Heart right ventricle (tissue), 16 donors: ENCODE results near the gene CLMN. TPM values are rescaled to one million over a fixed set of nuclear protein-coding genes. Genes with fewer than 3 reads are reported as not detected.

Experiments used
- ATAC-seq, 8 donors: fragments of 200-7000 bp; cut with Tn5 transposase; one replicate each; pipeline ENCODE4 v1.9.1; 2020; ENCODE audit warnings: mild to moderate bottlenecking in 8 of 8, moderate library complexity in 8 of 8, moderate number of reproducible peaks in 1 of 8
- DNase-seq, 2 donors: peaks; one replicate each; pipeline ENCODE4 v3.0.0-alpha.2; 2020
- H3K27ac ChIP-seq, 10 donors: fragments of 200-600 bp; sonication (generic) in 2 of 10; one replicate each; pipeline versions ENCODE4 v1.5.0 to v1.8.0; 2020 to 2022; ENCODE audit warnings: mild to moderate bottlenecking in 3 of 10
- H3K27me3 ChIP-seq, 7 donors: fragments of 200-600 bp; one replicate each; pipeline ENCODE4 v1.8.0; 2021 to 2022; ENCODE audit warnings: mild to moderate bottlenecking in 2 of 7
- H3K36me3 ChIP-seq, 9 donors: fragments of 200-600 bp; sonication (generic) in 1 of 9; one replicate each; pipeline versions ENCODE4 v1.5.0 to v1.8.0; 2020 to 2022; ENCODE audit warnings: mild to moderate bottlenecking in 2 of 9
- H3K4me1 ChIP-seq, 9 donors: fragments of 200-600 bp; sonication (generic) in 1 of 9; one replicate each; pipeline versions ENCODE4 v1.5.0 to v1.8.0; 2020 to 2022; ENCODE audit warnings: mild to moderate bottlenecking in 4 of 9
- H3K4me3 ChIP-seq, 10 donors: fragments of 200-600 bp; sonication (generic) in 2 of 10; one replicate each; pipeline versions ENCODE4 v1.5.0 to v1.8.0; 2020 to 2022; ENCODE audit warnings: mild to moderate bottlenecking in 7 of 10, moderate library complexity in 2 of 10
- H3K9me3 ChIP-seq, 11 donors: fragments of 200-600 bp in 10 of 11; sonication (generic) in 2 of 11; one replicate each; pipeline versions ENCODE4 v1.5.0 to v1.8.0; 2013 to 2022; ENCODE audit warnings: mild to moderate bottlenecking in 2 of 11, control low read depth in 1 of 11, moderate library complexity in 1 of 11
- CTCF ChIP-seq, 9 donors: fragments of 200-600 bp; sonication (generic) in 2 of 9; IDR thresholded peaks; one replicate each; pipeline versions ENCODE4 v1.5.0 to v1.8.0; 2021 to 2022; ENCODE audit warnings: antibody characterized with exemption in 9 of 9, mild to moderate bottlenecking in 5 of 9, moderate library complexity in 1 of 9
- WGBS, 2 donors: extraction: QIAGEN DNeasy Blood & Tissue Kit; methylation state at CpG; one replicate each; pipeline ENCODE4 v1.1.7; 2013; ENCODE audit warnings: inconsistent platforms in 1 of 2; 5-methylcytosine and 5-hydroxymethylcytosine counted together
- intact Hi-C, 10 donors: fragments of 100-400 bp; cut with DNase I; formaldehyde crosslinking; loops; one replicate each; pipeline versions ENCODE4 v1.11.1 to v1.14.2; 2022
- polyA plus RNA-seq, 2 donors: library from polyadenylated mRNA; stranded (reverse); fragments of 200-250 nt; gene quantifications; one replicate each; pipeline ENCODE4 v1.2.3, GENCODE V29; 2013
- total RNA-seq, 10 donors: library from RNA; stranded (reverse); fragmentation: NEBNext Ultra II Directional in 3 of 10; extraction: Animal tissue kit (Norgen Biotek cat#: 25700) in 3 of 10; gene quantifications; one replicate each; pipeline versions ENCODE4 v1.2.1 to v1.2.4, GENCODE V29; 2021 to 2023
- donor health status: Arrhythmogenic right ventricular cardiomyopathy.
- donor health status: ischemic (EF 13 %, LVEDD 7.1; RV severe dilation, severe dysfunction).
- donor health status: healthy with polysubstance abuse.
- donor health status: DM: no; HTN: yes; CAD: no.
- donor health status: DM: no; HTN: no; CAD: no.
- donor health status: ischemic (EF 25% LVEDD 6.9; RV normal size, moderate dysfunction).
- donor health status: ischemic (EF 25% LVEDD 5.7; RV mildly dilated, moderate dysfunction).
- donor health status: healthy.
- donor health status: DM: yes; HTN: yes; CAD: no.
- donor health status: Ischemic cardiomyopathy.
- donor health status: ischemic (EF 35%, LVEDD 5.7; RV mildly dilated, moderate dysfunction).
- donor health status: nonischemic (EF 11% LVEDD 7.7; RV severe dilation, severe dysfunction).
- donor health status: DM: yes; HTN: yes; CAD: no.
- donor health status: PGD.
- donor health status: ischemic (EF 29% LVEDD 5.4; RV normal size, mild dysfunction).
- donor health status: nonischemic (EF 23%, LVEDD 6.1; RV moderate dilation, normal function).

Gene CLMN
- total and polyA plus RNA-seq, 12 donors = 2.6 to 14.5 (median 5.9) TPM

DNA sequence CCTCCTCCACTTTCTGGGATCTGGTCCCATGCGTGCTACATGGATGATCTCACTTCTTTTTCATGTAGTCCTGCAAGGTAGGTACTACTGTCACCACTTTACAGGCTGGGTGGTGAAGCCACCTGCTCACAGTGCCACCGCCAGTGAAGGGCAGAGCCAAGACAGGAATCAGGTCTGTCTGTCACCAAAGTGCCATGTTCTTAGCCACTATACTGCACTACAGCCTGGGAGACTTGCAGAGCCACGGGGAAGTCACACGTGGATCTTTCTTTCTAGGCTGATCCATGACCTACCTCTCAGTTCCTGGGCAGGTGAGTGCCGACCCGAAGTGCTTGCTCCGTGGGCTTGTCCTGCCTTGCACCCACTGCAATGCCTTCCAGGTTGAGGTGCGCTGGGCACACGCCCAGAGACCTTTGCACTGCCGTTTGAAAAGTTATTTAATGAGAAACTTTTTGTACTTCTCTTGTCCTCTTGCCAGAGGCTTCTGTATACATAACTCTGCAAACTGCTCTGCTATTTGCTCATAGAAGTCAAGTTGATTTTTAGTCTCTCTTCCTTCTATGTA, 19.7 kb upstream of the CLMN start:
- Histone ChIP-seq H3K27me3 (peaks cover 0 to 31% (median 7%) of the 10 kb centered on the region in 7 donors), H3K36me3 (no peaks in the 10 kb centered on the region), H3K4me3 (no peak overlapping the region), H3K4me1 (peaks cover 0 to 14% (median 0%) of the 10 kb centered on the region in 9 donors), H3K27ac (no peak overlapping the region), H3K9me3 (peaks cover 0 to 9% (median 0%) of the 10 kb centered on the region in 11 donors)
- no peak for ATAC-seq
- 80 to 82% methylated on average over 10 of the region's 10 CpGs for WGBS, 2 donors
- intact Hi-C loops = no loop called here
- TF ChIP-seq CTCF (IDR thresholded peaks at IDR 0.05) = no peak
- DNase-seq = no peak

DNA sequence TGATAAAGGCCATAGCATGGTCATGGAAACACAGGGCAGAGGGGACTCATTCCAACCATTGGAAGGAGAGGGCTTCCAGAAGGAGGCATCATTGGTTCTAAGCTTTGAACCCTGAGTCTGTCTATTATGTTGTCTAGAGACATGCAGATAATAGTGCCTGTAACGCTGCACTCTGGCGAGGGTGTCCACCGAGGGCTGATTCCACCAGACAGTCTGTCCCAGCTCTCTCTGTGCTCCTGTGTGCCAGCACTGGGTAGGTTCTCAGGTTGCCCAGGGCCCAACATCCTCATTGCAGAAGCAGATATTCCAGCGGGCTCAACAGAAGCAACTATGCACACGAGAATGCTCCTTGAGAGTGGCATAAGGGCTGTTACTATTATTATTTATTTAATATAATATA, 18.7 kb upstream of the CLMN start:
- H3K27ac ChIP-seq = no peak overlapping the region
- no peak for TF ChIP-seq CTCF (IDR thresholded peaks at IDR 0.05)
- H3K27me3 ChIP-seq = peaks cover 0 to 31% (median 7%) of the 10 kb centered on the region in 7 donors
- H3K4me1 ChIP-seq = peaks cover 0 to 14% (median 0%) of the 10 kb centered on the region in 9 donors
- no peak for ATAC-seq
- H3K9me3 ChIP-seq = peaks cover 0 to 11% (median 0%) of the 10 kb centered on the region in 11 donors
- DNase-seq = no peak
- no peaks in the 10 kb centered on the region for H3K36me3 ChIP-seq
- no peak overlapping the region for H3K4me3 ChIP-seq
- intact Hi-C loops = no loop called here
- WGBS, 2 donors = 80 to 96% methylated on average over 5 of the region's 5 CpGs

- intact Hi-C loops = no loop called here
- Histone ChIP-seq H3K27ac (no peak overlapping the region), H3K4me1 (peaks cover 0 to 14% (median 0%) of the 10 kb centered on the region in 9 donors), H3K36me3 (no peaks in the 10 kb centered on the region), H3K4me3 (no peak overlapping the region), H3K27me3 (peaks cover 0 to 31% (median 7%) of the 10 kb centered on the region in 7 donors), H3K9me3 (peaks cover 0 to 11% (median 0%) of the 10 kb centered on the region in 11 donors)
- 75 to 82% methylated on average over 10 of the region's 10 CpGs for WGBS, 2 donors
- DNase-seq (no peak), ATAC-seq (no peak)
- no peak for TF ChIP-seq CTCF (IDR thresholded peaks at IDR 0.05)
These were observed 17.4 kb upstream of the CLMN start for GRCh38 chr14:95337041-95337595.

DNA sequence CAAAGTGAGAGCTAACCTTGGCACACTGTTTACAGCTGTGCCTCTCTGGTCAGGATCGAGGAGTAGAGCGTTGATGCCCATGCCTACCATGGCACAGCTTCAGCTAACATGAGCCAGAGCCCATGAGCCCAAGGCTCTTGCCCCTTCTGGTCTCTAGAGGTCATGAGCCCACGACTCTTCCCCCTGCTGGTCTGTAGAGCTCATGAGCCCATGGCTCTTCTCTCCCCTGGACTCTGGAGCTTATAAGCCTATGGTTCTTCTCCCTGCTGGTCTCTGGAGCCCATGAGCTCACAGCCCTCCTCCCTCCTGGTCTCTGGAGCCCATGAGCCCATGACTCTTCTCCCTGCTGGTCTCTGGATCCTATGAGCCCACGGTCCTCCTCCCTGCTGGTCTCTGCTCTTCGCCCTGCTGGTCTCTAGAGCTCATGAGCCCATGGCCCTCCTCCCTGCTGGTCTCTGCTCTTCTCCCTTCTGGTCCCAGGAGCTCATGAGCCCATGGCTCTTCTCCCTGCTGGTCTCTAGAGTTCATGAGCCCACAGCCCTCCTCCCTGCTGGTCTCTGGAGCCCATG, 16.6 kb upstream of the CLMN start:
- peaks cover 0 to 11% (median 0%) of the 10 kb centered on the region in 11 donors for H3K9me3 ChIP-seq
- no peaks in the 10 kb centered on the region for H3K36me3 ChIP-seq
- no peak overlapping the region for H3K4me3 ChIP-seq
- intact Hi-C loops = no loop called here
- H3K27me3 ChIP-seq = peaks cover 0 to 31% (median 7%) of the 10 kb centered on the region in 7 donors
- DNase-seq (no peak), ATAC-seq (no peak)
- H3K4me1 ChIP-seq = peaks cover 0 to 9% (median 0%) of the 10 kb centered on the region in 9 donors
- no peak for TF ChIP-seq CTCF (IDR thresholded peaks at IDR 0.05)
- H3K27ac ChIP-seq = no peak overlapping the region
- 87 to 88% methylated on average over 5 of the region's 5 CpGs for WGBS, 2 donors
